ENCODE data around the gene STRAP. TPM values are rescaled to one million over a fixed set of nuclear protein-coding genes. Genes with fewer than 3 reads are reported as not detected.

Gene STRAP
- total and polyA plus RNA-seq, 8 donors, result 36.1 to 52.2 (median 44.9) TPM

GRCh38 chr12:15856097-15856982 lies 25.8 kb upstream of the STRAP start:
- Histone ChIP-seq H3K9me3 (no peaks in the 10 kb centered on the region), H3K27me3 (no peaks in the 10 kb centered on the region), H3K4me1 (no peaks in the 10 kb centered on the region), H3K4me3 (no peak overlapping the region), H3K36me3 (no peaks in the 10 kb centered on the region), H3K27ac (no peak overlapping the region)
- FAIRE-seq (peak; percentile 98), DNase-seq (peak in 3 of 6 donors; percentile 25 to 61 (median 30)), ATAC-seq (peak; percentile 64 to 90 (median 85))
- TF ChIP-seq, protein P1, sequence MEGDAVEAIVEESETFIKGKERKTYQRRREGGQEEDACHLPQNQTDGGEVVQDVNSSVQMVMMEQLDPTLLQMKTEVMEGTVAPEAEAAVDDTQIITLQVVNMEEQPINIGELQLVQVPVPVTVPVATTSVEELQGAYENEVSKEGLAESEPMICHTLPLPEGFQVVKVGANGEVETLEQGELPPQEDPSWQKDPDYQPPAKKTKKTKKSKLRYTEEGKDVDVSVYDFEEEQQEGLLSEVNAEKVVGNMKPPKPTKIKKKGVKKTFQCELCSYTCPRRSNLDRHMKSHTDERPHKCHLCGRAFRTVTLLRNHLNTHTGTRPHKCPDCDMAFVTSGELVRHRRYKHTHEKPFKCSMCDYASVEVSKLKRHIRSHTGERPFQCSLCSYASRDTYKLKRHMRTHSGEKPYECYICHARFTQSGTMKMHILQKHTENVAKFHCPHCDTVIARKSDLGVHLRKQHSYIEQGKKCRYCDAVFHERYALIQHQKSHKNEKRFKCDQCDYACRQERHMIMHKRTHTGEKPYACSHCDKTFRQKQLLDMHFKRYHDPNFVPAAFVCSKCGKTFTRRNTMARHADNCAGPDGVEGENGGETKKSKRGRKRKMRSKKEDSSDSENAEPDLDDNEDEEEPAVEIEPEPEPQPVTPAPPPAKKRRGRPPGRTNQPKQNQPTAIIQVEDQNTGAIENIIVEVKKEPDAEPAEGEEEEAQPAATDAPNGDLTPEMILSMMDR (IDR thresholded peaks at IDR 0.05), result peak; percentile 40 to 73 (median 70)
- 28 to 31% methylated on average over 8 of the region's 8 CpGs for WGBS, 2 donors
- intact Hi-C loops (cut with DNase I), result loop anchor here in 2 of 3 donors (5.0 kb wide), 2 partner anchors 269 to 579 kb away; no protein-coding TSS in a partner anchor

DNA sequence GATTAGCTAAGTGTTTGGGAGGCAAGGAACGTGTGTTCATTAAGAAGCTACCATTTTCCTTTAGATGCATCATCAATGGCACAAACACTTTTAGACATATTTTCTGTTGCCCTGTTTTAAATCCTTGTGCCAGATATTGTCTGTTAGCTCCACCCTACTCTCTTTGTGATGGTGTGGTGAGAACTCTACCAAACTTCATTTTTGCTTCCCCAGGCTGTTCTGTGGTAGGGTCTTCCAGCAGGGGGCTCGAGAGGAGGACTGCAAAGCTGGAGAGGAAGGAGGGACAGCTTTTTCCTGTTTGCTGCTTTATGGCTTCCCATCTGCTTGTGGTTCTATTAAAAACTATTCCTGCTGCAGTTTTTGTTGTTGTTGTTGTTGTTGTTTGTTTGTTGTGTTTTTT lies 23.8 kb upstream of the STRAP start:
- intact Hi-C loops (cut with DNase I), result loop anchor here in 2 of 3 donors (5.0 kb wide), 2 partner anchors 271 to 581 kb away; no protein-coding TSS in a partner anchor
- Histone ChIP-seq H3K4me1 (no peaks in the 10 kb centered on the region), H3K27me3 (no peaks in the 10 kb centered on the region), H3K36me3 (no peaks in the 10 kb centered on the region), H3K4me3 (no peak overlapping the region), H3K9me3 (no peaks in the 10 kb centered on the region), H3K27ac (no peak overlapping the region)
- 45 to 56% methylated on average over 2 of the region's 2 CpGs for WGBS, 2 donors
- ATAC-seq (no peak), DNase-seq (no peak), FAIRE-seq (no peak)
- TF ChIP-seq, protein P1 (IDR thresholded peaks at IDR 0.05), result no peak

- DNase-seq (no peak), FAIRE-seq (no peak), ATAC-seq (no peak)
- no peaks in the 10 kb centered on the region for H3K27me3 ChIP-seq
- intact Hi-C loops (cut with DNase I), result loop anchor here in 2 of 3 donors (5.0 kb wide), 2 partner anchors 272 to 582 kb away; no protein-coding TSS in a partner anchor
- no peaks in the 10 kb centered on the region for H3K4me1 ChIP-seq
- H3K27ac ChIP-seq, result no peak overlapping the region
- H3K4me3 ChIP-seq, result no peak overlapping the region
- TF ChIP-seq, protein P1 (IDR thresholded peaks at IDR 0.05), result no peak
- no peaks in the 10 kb centered on the region for H3K36me3 ChIP-seq
- H3K9me3 ChIP-seq, result no peaks in the 10 kb centered on the region
- WGBS, 2 donors, result 57 to 72% methylated on average over 4 of the region's 4 CpGs
Observed at GRCh38 chr12:15859116-15859515, 23.1 kb upstream of the STRAP start.

GRCh38 chr12:15861404-15861803 lies 20.8 kb upstream of the STRAP start:
- FAIRE-seq (no peak), DNase-seq (no peak), ATAC-seq (no peak)
- H3K36me3 ChIP-seq, result no peaks in the 10 kb centered on the region
- H3K27me3 ChIP-seq, result no peaks in the 10 kb centered on the region
- WGBS, 2 donors, result 26 to 31% methylated on average over 1 of the region's 1 CpG
- no peaks in the 10 kb centered on the region for H3K4me1 ChIP-seq
- TF ChIP-seq, protein P1 (IDR thresholded peaks at IDR 0.05), result no peak
- intact Hi-C loops (cut with DNase I), result no loop called here
- H3K9me3 ChIP-seq, result no peaks in the 10 kb centered on the region
- H3K27ac ChIP-seq, result no peak overlapping the region
- no peak overlapping the region for H3K4me3 ChIP-seq

GRCh38 chr12:15862840-15863239 lies 19.3 kb upstream of the STRAP start:
- DNase-seq (no peak), ATAC-seq (no peak), FAIRE-seq (no peak)
- Histone ChIP-seq H3K27ac (no peak overlapping the region), H3K9me3 (no peaks in the 10 kb centered on the region), H3K36me3 (no peaks in the 10 kb centered on the region), H3K4me3 (no peak overlapping the region), H3K4me1 (no peaks in the 10 kb centered on the region), H3K27me3 (no peaks in the 10 kb centered on the region)
- intact Hi-C loops (cut with DNase I), result no loop called here
- WGBS, 2 donors, result 68% methylated on average over 1 of the region's 1 CpG
- TF ChIP-seq, protein P1 (IDR thresholded peaks at IDR 0.05), result no peak

Measured in pancreas (tissue), 10 donors.